Small intestine (tissue), 7 donors: ENCODE data around the gene AZIN2. TPM values are rescaled to one million over a fixed set of nuclear protein-coding genes. Genes with fewer than 3 reads are reported as not detected.
"Not testable (repeated sequence)": the region's sequence is repeated elsewhere in the genome, so short reads cannot be mapped to it uniquely, and the experiment has no call there.

Source experiments
- DNase-seq, 2 donors: peaks; one replicate each; pipeline versions ENCODE4 v3.0.0 to v3.0.0-alpha.2; 2013
- FAIRE-seq: peaks from 2 replicates; lab custom pipeline; 2012; peaks lifted over from hg19 to GRCh38; lab: Jason Lieb, UNC
- H3K27ac ChIP-seq, 3 donors: one replicate each; pipeline ENCODE4 v1.5.1; 2013; ENCODE audit warnings: low read length in 2 of 3, mild to moderate bottlenecking in 2 of 3, control low read depth in 1 of 3, inconsistent platforms in 1 of 3, low read depth in 1 of 3, moderate library complexity in 1 of 3
- H3K27me3 ChIP-seq, 3 donors: one replicate each; pipeline ENCODE4 v1.6.1; 2013; ENCODE audit warnings: low read length in 3 of 3, inconsistent platforms in 1 of 3; ENCODE audit not compliant: control insufficient read depth in 3 of 3, insufficient read depth in 3 of 3
- H3K36me3 ChIP-seq, 3 donors: one replicate each; pipeline ENCODE4 v1.6.1; 2013; ENCODE audit warnings: low read length in 3 of 3, inconsistent platforms in 1 of 3, low read depth in 1 of 3, mild to moderate bottlenecking in 1 of 3, moderate library complexity in 1 of 3; ENCODE audit not compliant: control insufficient read depth in 3 of 3, insufficient read depth in 2 of 3
- H3K4me1 ChIP-seq, 3 donors: one replicate each; pipeline ENCODE4 v1.6.1; 2013; ENCODE audit warnings: low read length in 2 of 3, inconsistent platforms in 1 of 3, low read depth in 1 of 3, mild to moderate bottlenecking in 1 of 3, moderate library complexity in 1 of 3; ENCODE audit not compliant: control insufficient read depth in 3 of 3, insufficient read depth in 2 of 3
- H3K4me3 ChIP-seq, 3 donors: one replicate each; pipeline ENCODE4 v1.5.1; 2013; ENCODE audit warnings: low read length in 3 of 3, control low read depth in 1 of 3, inconsistent platforms in 1 of 3, low read depth in 1 of 3, mild to moderate bottlenecking in 1 of 3, moderate library complexity in 1 of 3
- H3K9me3 ChIP-seq, 2 donors: one replicate each; pipeline ENCODE4 v1.6.1; 2013; ENCODE audit warnings: low read depth in 1 of 2, low read length in 1 of 2; ENCODE audit not compliant: control insufficient read depth in 2 of 2, insufficient read depth in 1 of 2
- WGBS, 3 donors: extraction: QIAGEN DNeasy Blood & Tissue Kit; methylation state at CpG; one replicate each; pipeline ENCODE4 v1.1.7; 2013; 5-methylcytosine and 5-hydroxymethylcytosine counted together
- polyA plus RNA-seq, 4 donors: library from polyadenylated mRNA; stranded (reverse) in 3 of 4; unstranded in 1 of 4; fragments of 200-250 nt in 3 of 4; fragments of 120-200 nt in 1 of 4; gene quantifications; one replicate each; pipeline versions ENCODE4 v1.2.1 to v1.2.3, GENCODE V29; 2013
- donor health status: healthy with polysubstance abuse.
- donor health status: control.
- donor health status: control.
- donor health status: Bipolar disorder and iron deficiency.
- donor health status: healthy.

The AZIN2 gene
- polyA plus RNA-seq, 4 donors, result 1.1 to 1.6 (median 1.5) TPM; not detected in 1

DNA sequence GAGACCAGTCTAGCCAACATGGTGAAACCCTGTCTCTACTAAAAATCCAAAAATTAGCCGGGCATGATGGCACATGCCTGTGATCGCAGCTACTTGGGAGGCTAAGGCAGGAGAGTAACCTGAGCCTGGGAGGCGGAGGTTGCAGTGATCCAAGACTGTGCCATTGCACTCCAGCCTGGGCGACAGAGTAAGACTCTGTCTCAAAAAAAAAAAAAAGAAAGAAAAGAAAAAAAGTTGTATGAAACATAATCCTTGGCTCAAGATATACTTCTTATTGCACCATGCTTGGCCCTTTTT is 19.1 kb downstream of the AZIN2 start:
- H3K27ac ChIP-seq, result peak overlapping the region in 1 of 3 donors; percentile 82
- not testable (repeated sequence) for FAIRE-seq, H3K27me3 ChIP-seq, H3K9me3 ChIP-seq, H3K4me3 ChIP-seq, H3K4me1 ChIP-seq, DNase-seq, H3K36me3 ChIP-seq
- 86 to 99% (median 96%) methylated on average over 4 of the region's 4 CpGs for WGBS, 3 donors

DNA sequence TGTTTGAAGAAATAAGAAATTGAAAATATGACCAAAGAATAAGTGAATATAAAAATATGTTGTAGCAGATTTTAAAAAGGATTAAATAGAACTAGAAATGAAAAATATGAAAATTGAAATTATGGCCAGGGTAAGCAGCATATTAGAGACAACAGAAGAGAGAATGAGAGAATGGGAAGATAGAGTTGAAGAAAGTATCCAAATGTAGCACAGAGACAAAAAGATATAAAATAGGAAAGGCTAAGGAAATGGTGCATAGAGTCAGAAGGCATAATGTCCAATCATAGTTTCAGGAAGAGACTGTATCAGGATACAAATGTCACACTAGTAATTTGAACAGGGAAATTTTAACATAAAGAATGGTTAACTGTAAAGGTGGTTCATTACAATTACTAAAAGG is 29.5 kb downstream of the AZIN2 start:
- no peaks in the 10 kb centered on the region for H3K4me1 ChIP-seq
- H3K4me3 ChIP-seq, result no peak overlapping the region
- DNase-seq, result no peak
- H3K36me3 ChIP-seq, result no peaks in the 10 kb centered on the region
- H3K27me3 ChIP-seq, result no peaks in the 10 kb centered on the region
- no peak for FAIRE-seq
- no peak overlapping the region for H3K27ac ChIP-seq
- H3K9me3 ChIP-seq, result no peaks in the 10 kb centered on the region

DNA sequence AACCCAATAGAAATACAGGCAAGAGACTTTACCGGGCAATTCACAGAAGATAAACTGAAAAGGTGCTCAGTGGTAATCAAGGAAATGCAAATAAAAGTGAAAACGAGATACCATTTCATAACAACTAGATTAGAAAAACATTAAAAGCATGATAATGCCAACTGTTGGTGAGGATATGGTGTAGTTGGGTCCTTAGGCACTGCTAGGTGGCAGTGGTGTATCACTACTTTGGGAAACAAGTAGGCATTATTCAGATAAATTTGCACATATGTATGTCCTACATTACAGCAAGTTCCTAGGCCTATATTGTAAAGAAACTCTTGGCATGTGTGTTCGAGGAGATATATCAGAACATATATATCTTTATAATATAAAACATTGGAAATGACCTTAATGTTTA is 31.0 kb downstream of the AZIN2 start:
- no peak overlapping the region for H3K4me3 ChIP-seq
- no peak overlapping the region for H3K27ac ChIP-seq
- WGBS, 3 donors, result 30 to 43% (median 32%) methylated on average over 3 of the region's 3 CpGs
- H3K9me3 ChIP-seq, result no peaks in the 10 kb centered on the region
- no peaks in the 10 kb centered on the region for H3K4me1 ChIP-seq
- no peaks in the 10 kb centered on the region for H3K36me3 ChIP-seq
- FAIRE-seq (no peak), DNase-seq (no peak)
- H3K27me3 ChIP-seq, result no peaks in the 10 kb centered on the region

DNA sequence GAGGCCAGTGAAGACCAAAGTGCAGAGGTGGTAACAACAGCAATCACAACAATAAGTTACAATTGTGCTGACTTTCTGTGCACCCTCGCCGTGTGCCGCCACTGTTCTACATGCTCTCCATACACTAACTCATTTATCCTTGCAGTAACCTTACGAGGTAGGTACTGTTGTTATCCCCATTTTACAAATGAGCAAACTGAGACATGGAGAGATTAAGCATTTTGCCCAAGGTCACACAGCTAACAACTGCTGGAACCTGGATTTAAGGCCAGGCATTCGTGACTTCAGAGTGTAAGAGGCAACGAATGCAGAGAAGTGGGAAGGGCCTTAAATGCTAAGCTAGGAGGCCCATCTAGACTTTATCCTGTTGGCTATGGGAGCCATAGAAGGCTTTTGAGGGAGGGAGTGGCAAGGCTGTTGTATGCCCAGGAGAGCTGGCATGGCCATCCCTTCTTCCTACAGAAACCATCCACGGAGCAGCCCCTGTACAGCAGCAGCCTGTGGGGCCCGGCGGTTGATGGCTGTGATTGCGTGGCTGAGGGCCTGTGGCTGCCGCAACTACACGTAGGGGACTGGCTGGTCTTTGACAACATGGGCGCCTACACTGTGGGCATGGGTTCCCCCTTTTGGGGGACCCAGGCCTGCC is 36.6 kb downstream of the AZIN2 start:
- no peaks in the 10 kb centered on the region for H3K27me3 ChIP-seq
- H3K27ac ChIP-seq, result no peak overlapping the region
- no peaks in the 10 kb centered on the region for H3K4me1 ChIP-seq
- no peaks in the 10 kb centered on the region for H3K9me3 ChIP-seq
- FAIRE-seq (no peak), DNase-seq (no peak)
- no peak overlapping the region for H3K4me3 ChIP-seq
- H3K36me3 ChIP-seq, result no peaks in the 10 kb centered on the region
- 84 to 92% (median 87%) methylated on average over 13 of the region's 13 CpGs for WGBS, 3 donors

DNA sequence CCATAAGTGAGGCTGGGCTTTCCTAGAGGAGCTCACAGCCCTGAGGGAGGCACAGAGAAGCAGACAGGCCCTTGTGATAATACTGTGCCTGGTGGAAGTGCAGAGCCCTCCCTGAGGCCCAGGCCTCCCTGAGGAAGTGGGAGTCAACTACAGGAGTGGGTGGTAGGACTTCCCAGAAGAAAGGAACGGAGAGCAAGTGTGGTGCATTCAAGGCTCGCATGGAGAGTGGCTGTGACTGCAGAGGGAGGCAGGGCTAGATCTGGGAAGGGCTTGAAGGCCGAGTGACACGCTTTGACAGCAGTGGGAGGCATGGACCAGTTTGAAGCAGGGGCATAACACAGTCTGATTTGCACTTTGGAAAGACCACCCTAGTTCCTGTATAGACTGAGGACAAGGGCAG is 37.3 kb downstream of the AZIN2 start:
- H3K9me3 ChIP-seq, result no peaks in the 10 kb centered on the region
- H3K4me3 ChIP-seq, result no peak overlapping the region
- no peaks in the 10 kb centered on the region for H3K4me1 ChIP-seq
- no peak overlapping the region for H3K27ac ChIP-seq
- DNase-seq (no peak), FAIRE-seq (no peak)
- WGBS, 3 donors, result 75 to 79% (median 78%) methylated on average over 4 of the region's 4 CpGs
- no peaks in the 10 kb centered on the region for H3K27me3 ChIP-seq
- H3K36me3 ChIP-seq, result no peaks in the 10 kb centered on the region

DNA sequence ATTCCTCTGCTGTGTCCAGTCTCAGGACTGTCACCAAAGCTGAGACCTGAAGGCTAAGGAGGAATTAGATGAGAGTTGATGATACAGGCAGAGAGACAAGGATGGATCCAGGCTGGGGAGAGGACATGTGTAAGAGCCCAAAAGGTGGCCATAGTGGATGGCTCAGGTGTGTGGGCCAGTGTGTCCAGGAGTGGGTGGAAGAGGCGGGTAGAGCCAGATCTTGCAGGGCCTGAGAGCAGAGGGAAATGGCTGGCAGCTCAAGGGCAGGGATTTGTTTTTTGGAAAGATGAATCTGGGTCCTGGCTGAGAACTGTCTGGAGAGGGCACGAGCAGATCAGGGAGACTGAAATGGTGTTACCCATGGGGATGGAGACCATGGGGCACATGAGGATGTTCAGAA is 38.1 kb downstream of the AZIN2 start:
- Histone ChIP-seq H3K36me3 (no peaks in the 10 kb centered on the region), H3K4me3 (no peak overlapping the region), H3K4me1 (no peaks in the 10 kb centered on the region), H3K9me3 (no peaks in the 10 kb centered on the region), H3K27me3 (no peaks in the 10 kb centered on the region), H3K27ac (no peak overlapping the region)
- FAIRE-seq (no peak), DNase-seq (no peak)
- 76 to 85% (median 83%) methylated on average over 2 of the region's 2 CpGs for WGBS, 3 donors

DNA sequence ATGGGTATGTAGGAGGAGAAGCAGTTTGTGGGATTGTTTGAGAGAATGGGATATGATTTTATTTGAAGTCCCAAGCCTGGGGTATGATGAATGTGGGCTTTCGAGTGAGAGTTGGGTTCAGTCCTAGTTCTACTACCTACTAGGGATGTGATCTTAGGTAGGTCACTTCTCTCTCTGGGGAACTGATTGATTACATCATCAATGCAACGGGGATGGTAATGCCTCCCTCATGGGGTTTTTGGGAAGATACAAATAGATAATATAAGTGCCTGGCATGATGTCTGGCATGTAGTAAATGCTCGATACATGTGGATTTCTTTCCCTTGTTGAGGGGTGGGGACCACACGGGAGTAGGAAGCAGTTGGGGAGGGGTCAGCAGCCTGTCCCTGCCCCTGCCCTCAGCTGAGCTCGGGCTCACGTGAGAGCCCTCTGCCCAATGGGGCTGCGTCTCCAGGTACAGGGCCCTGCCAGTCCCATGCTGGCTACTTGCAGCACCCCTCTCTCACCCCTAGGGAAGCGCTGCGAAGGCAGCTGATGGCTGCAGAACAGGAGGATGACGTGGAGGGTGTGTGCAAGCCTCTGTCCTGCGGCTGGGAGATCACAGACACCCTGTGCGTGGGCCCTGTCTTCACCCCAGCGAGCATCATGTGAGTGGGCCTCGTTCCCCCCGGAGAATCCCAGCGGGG is 38.7 kb downstream of the AZIN2 start:
- no peak overlapping the region for H3K27ac ChIP-seq
- no peaks in the 10 kb centered on the region for H3K36me3 ChIP-seq
- H3K4me3 ChIP-seq, result no peak overlapping the region
- H3K27me3 ChIP-seq, result no peaks in the 10 kb centered on the region
- no peaks in the 10 kb centered on the region for H3K4me1 ChIP-seq
- 62 to 63% (median 63%) methylated on average over 15 to 16 of the region's 16 CpGs for WGBS, 3 donors
- no peaks in the 10 kb centered on the region for H3K9me3 ChIP-seq
- FAIRE-seq (no peak), DNase-seq (no peak)

DNA sequence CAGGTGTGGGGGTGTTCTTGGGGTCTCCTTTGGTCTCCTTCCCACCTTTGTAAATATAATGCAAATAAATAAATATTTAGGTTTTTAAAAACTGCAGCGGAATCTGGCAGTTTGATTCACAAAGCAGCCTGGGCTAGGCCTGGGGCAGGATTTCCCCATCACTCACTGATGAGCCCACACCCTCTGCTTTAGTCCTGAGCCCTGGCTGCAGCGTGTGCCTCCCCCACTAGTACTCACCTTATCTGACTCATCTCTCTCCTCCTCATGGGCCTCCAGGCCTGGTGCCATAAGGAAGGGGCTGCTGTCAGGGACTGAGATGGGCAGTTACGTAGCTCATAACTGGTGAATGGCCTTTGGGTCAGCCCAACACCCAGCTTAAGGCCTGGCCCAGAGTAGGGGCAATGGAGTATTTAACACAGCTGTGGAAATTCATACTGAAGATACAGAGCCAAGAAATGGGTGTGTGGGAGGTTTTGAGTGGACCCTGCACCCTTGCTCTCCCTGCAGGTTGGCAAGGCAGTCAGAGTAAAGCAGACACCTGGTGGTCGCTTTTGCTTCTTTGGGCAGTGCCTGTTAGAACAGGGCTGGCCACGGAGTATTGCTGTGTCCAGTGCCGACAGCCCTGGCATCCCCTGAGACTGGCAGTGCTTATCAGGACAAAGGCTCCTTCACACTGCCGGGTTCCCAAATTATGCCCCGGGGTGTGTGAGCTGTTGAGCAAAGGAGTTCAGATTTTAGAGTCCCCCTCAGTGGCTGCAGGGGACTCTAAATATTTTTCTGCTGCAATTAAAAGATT is 39.7 kb downstream of the AZIN2 start:
- DNase-seq (no peak), FAIRE-seq (no peak)
- H3K9me3 ChIP-seq, result no peaks in the 10 kb centered on the region
- H3K27me3 ChIP-seq, result no peaks in the 10 kb centered on the region
- 79 to 81% (median 81%) methylated on average over 8 of the region's 8 CpGs for WGBS, 3 donors
- H3K4me3 ChIP-seq, result no peak overlapping the region
- H3K4me1 ChIP-seq, result no peaks in the 10 kb centered on the region
- H3K27ac ChIP-seq, result no peak overlapping the region
- H3K36me3 ChIP-seq, result no peaks in the 10 kb centered on the region
